Measurements from ENCODE around the gene DNAJC5. TPM values are rescaled to one million over a fixed set of nuclear protein-coding genes. Genes with fewer than 3 reads are reported as not detected.
"Not testable (repeated sequence)": the region's sequence is repeated elsewhere in the genome, so short reads cannot be mapped to it uniquely, and the experiment has no call there.

Gene DNAJC5
- polyA plus RNA-seq, 1 donor (not counting 4 experiments of a cell fraction or from before 2014, with no cell fraction given): 43.7 TPM

DNA sequence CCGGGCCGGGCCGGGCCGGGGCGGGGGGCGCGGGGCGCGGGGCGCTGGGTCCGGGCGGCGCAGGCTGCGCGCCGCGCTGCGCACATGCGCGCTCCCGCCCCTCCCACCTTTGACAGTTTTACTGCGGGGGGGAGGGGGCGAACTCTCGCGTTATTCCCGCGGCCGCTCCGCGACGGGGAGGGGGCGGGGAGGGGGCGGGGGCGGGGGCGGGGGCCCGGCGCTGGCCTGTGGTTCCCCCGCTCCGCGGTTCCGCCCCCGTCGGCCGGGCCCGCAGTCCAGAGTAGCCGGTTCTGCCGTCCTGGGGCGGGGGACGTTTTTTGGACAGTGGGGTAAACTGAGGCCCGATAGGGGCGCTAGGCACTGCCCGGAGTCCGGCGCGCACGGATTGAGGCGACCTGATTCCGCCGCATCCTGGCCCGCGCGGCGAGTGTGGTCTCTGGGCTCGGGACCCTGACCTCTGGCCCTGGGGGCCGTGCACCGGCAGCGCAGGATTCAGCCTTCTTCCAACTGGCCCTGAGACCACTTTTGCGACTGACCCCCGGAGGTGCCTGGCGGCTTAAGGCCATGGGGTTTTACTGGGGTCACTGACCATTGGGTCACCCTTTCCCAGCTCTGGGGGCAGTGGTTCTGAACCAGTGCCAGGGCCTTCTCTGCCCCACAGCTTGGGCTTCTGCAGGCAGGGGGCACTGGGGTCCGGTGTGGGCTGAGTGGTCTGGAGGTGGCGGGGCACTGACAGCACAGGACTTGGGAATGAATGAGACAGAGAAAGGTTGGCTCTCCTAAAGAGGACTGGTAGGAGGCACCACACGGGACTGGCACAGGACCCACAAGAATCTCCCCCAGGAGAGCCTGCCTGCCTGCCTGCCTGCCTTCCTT is 75.2 kb downstream of the DNAJC5 start, which contains the start of gene ZNF512B:
TSS of gene ZNF512B (minus strand) at position 93 of the 876 bp plus-strand sequence. CDS start 1,980 bp downstream, outside the sequence.
- no peak for TF ChIP-seq EZH2 (IDR thresholded peaks at IDR 0.05; ENCODE audit: low read length)
- TF ChIP-seq, protein P1, sequence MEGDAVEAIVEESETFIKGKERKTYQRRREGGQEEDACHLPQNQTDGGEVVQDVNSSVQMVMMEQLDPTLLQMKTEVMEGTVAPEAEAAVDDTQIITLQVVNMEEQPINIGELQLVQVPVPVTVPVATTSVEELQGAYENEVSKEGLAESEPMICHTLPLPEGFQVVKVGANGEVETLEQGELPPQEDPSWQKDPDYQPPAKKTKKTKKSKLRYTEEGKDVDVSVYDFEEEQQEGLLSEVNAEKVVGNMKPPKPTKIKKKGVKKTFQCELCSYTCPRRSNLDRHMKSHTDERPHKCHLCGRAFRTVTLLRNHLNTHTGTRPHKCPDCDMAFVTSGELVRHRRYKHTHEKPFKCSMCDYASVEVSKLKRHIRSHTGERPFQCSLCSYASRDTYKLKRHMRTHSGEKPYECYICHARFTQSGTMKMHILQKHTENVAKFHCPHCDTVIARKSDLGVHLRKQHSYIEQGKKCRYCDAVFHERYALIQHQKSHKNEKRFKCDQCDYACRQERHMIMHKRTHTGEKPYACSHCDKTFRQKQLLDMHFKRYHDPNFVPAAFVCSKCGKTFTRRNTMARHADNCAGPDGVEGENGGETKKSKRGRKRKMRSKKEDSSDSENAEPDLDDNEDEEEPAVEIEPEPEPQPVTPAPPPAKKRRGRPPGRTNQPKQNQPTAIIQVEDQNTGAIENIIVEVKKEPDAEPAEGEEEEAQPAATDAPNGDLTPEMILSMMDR (optimal IDR thresholded peaks at IDR 0.05 in 1 of 3, IDR thresholded peaks at IDR 0.05 in 1 of 3, conservative IDR thresholded peaks at IDR 0.05 in 1 of 3; ENCODE audit: extremely low read depth in 1 of 3, insufficient read depth in 2 of 3, low read length in 3 of 3): no peak
- Histone ChIP-seq H3K36me3 (ENCODE audit: control insufficient read depth in 2 of 2, extremely low read depth in 1 of 2, insufficient read depth in 2 of 2, low read length in 2 of 2) (peaks cover 7 to 8% of the 10 kb centered on the region in 2 experiments), H3K79me2 (ENCODE audit: control insufficient read depth, insufficient read depth, low read length) (peaks cover 12% of the 10 kb centered on the region), H3K9ac (ENCODE audit: control insufficient read depth, extremely low read depth, insufficient read depth, low read length) (peak within 1 kb of the TSS; percentile 75), H3K4me2 (ENCODE audit: control insufficient read depth, extremely low read depth, insufficient read depth, low read depth, low read length) (peak within 1 kb of the TSS; percentile 94), H2AFZ (ENCODE audit: control insufficient read depth, low read length) (peak within 1 kb of the TSS; percentile 19), H3K9me3 (ENCODE audit: control insufficient read depth, low read depth, low read length) (peaks cover 4% of the 10 kb centered on the region), H3K4me1 (ENCODE audit: control insufficient read depth, extremely low read depth, insufficient read depth, low read length) (peaks cover 7% of the 10 kb centered on the region), H3K9me1 (ENCODE audit: control insufficient read depth, extremely low read depth, insufficient read depth, low read length) (no peaks in the 10 kb centered on the region), H3K27ac (ENCODE audit: control insufficient read depth, insufficient read depth, low read length) (no peak within 1 kb of the TSS), H4K20me1 (ENCODE audit: control insufficient read depth, extremely low read depth, insufficient read depth, low read length) (no peaks in the 10 kb centered on the region), H3K27me3 (ENCODE audit: control insufficient read depth, extremely low read depth, insufficient read depth, low read length) (peaks cover 4% of the 10 kb centered on the region), H3K4me3 (ENCODE audit: control insufficient read depth in 2 of 3, extremely low read depth in 1 of 3, insufficient read depth in 2 of 3, low read depth in 1 of 3, low read length in 3 of 3) (peak within 1 kb of the TSS; percentile 59 to 75 (median 72))
- FAIRE-seq (no peak), DNase-seq (ENCODE audit: low read depth, low spot score) (no peak)
- dilution Hi-C loops (cut with MboI; ENCODE audit: extremely low pct_ligation_motif_present, low sequenced_read_pairs): no loop called here

DNA sequence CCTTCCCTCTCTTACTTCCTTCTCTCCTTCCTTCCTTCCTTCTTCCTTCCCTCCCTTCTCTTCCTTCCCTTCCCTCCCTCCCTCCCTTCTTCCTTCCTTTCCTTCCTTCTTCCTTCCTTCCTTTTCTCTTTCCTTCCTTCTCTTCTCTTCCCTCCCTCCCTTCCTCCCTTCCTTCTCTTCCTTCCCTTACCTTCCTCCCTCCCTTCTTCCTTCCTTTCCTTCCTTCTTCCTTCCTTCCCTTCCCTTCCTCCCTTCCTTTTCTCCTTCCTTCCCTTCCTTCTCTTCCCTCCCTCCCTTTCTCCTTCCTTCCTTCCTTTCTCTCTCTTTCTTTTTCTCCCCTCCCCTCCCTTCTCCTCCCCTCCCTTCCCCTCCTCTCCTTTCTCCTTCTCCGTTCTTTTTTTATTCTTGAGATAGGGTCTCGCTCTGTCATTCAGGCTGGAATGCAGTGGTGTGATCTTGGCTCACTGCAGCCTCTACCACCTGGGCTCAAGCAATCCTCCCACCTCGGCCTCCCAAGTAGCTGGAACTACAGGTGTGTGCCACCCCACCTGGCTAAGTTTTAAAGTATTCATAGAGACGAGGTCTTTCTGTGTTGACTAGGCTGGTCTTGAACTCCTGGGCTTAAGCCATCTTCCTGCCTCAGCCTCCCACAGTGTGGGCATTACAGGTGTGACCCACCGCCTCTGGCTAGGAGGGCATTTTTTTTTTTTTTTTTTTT is 75.9 kb downstream of the DNAJC5 start:
- H3K9me1 ChIP-seq (ENCODE audit: control insufficient read depth, extremely low read depth, insufficient read depth, low read length): no peaks in the 10 kb centered on the region
- H3K4me3 ChIP-seq (ENCODE audit: control insufficient read depth in 2 of 3, extremely low read depth in 1 of 3, insufficient read depth in 2 of 3, low read depth in 1 of 3, low read length in 3 of 3): no peak overlapping the region
- peaks cover 7% of the 10 kb centered on the region for H3K4me1 ChIP-seq (ENCODE audit: control insufficient read depth, extremely low read depth, insufficient read depth, low read length)
- peaks cover 7 to 8% of the 10 kb centered on the region in 2 experiments for H3K36me3 ChIP-seq (ENCODE audit: control insufficient read depth in 2 of 2, extremely low read depth in 1 of 2, insufficient read depth in 2 of 2, low read length in 2 of 2)
- H2AFZ ChIP-seq (ENCODE audit: control insufficient read depth, low read length): no peak overlapping the region
- H3K27ac ChIP-seq (ENCODE audit: control insufficient read depth, insufficient read depth, low read length): no peak overlapping the region
- dilution Hi-C loops (cut with MboI; ENCODE audit: extremely low pct_ligation_motif_present, low sequenced_read_pairs): no loop called here
- TF ChIP-seq, protein P1 (optimal IDR thresholded peaks at IDR 0.05 in 1 of 3, IDR thresholded peaks at IDR 0.05 in 1 of 3, conservative IDR thresholded peaks at IDR 0.05 in 1 of 3; ENCODE audit: extremely low read depth in 1 of 3, insufficient read depth in 2 of 3, low read length in 3 of 3): no peak
- no peak for TF ChIP-seq EZH2 (IDR thresholded peaks at IDR 0.05; ENCODE audit: low read length)
- FAIRE-seq: peak; percentile 44
- H3K27me3 ChIP-seq (ENCODE audit: control insufficient read depth, extremely low read depth, insufficient read depth, low read length): peaks cover 4% of the 10 kb centered on the region
- no peak for DNase-seq (ENCODE audit: low read depth, low spot score)
- H3K4me2 ChIP-seq (ENCODE audit: control insufficient read depth, extremely low read depth, insufficient read depth, low read depth, low read length): no peak overlapping the region
- H3K9me3 ChIP-seq (ENCODE audit: control insufficient read depth, low read depth, low read length): peaks cover 4% of the 10 kb centered on the region
- H3K79me2 ChIP-seq (ENCODE audit: control insufficient read depth, insufficient read depth, low read length): peaks cover 12% of the 10 kb centered on the region
- no peak overlapping the region for H3K9ac ChIP-seq (ENCODE audit: control insufficient read depth, extremely low read depth, insufficient read depth, low read length)
- no peaks in the 10 kb centered on the region for H4K20me1 ChIP-seq (ENCODE audit: control insufficient read depth, extremely low read depth, insufficient read depth, low read length)

DNA sequence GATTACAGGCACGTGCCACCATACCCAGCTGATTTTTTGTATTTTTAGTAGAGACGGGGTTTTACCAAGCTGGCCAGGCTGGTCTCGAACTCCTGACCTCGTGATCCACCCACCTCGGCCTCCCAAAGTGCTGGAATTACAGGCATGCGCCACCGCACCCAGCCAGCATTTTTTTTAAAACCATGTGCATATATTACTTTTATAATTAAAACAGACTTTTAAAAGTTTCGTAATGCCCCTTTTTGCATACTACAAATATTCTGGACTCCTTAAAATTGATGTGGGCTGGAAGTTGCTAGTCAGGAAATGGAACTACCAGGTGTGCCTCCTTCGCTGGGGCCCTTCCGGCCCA is 77.0 kb downstream of the DNAJC5 start:
- FAIRE-seq; H3K4me2 ChIP-seq (ENCODE audit: control insufficient read depth, extremely low read depth, insufficient read depth, low read depth, low read length); H3K27ac ChIP-seq (ENCODE audit: control insufficient read depth, insufficient read depth, low read length); H4K20me1 ChIP-seq (ENCODE audit: control insufficient read depth, extremely low read depth, insufficient read depth, low read length); H3K4me1 ChIP-seq (ENCODE audit: control insufficient read depth, extremely low read depth, insufficient read depth, low read length); H2AFZ ChIP-seq (ENCODE audit: control insufficient read depth, low read length); H3K4me3 ChIP-seq (ENCODE audit: control insufficient read depth in 2 of 3, extremely low read depth in 1 of 3, insufficient read depth in 2 of 3, low read depth in 1 of 3, low read length in 3 of 3); H3K27me3 ChIP-seq (ENCODE audit: control insufficient read depth, extremely low read depth, insufficient read depth, low read length); dilution Hi-C loops (cut with MboI; ENCODE audit: extremely low pct_ligation_motif_present, low sequenced_read_pairs); H3K9me3 ChIP-seq (ENCODE audit: control insufficient read depth, low read depth, low read length); DNase-seq (ENCODE audit: low read depth, low spot score); H3K9me1 ChIP-seq (ENCODE audit: control insufficient read depth, extremely low read depth, insufficient read depth, low read length); H3K9ac ChIP-seq (ENCODE audit: control insufficient read depth, extremely low read depth, insufficient read depth, low read length); H3K36me3 ChIP-seq (ENCODE audit: control insufficient read depth in 2 of 2, extremely low read depth in 1 of 2, insufficient read depth in 2 of 2, low read length in 2 of 2): not testable (repeated sequence)
- H3K79me2 ChIP-seq (ENCODE audit: control insufficient read depth, insufficient read depth, low read length): peaks cover 12% of the 10 kb centered on the region
